A549 (cell line): ENCODE results near the gene C16orf78. TPM values are rescaled to one million over a fixed set of nuclear protein-coding genes. Genes with fewer than 3 reads are reported as not detected.

ENCODE experiments used
- ATAC-seq, 2 experiments: fragments of 200-7000 bp in 1 of 2; fragments of >200 bp in 1 of 2; cut with Nextera tagmentation in 1 of 2; cut with Tn5 transposase in 1 of 2; 3 replicates each; pipeline versions ENCODE4 v1.8.0 to v1.9.1; 2018 to 2020; ENCODE audit warnings: mild to moderate bottlenecking in 1 of 2, moderate library complexity in 1 of 2
- CTCF ChIA-PET: fragments of 300-600 bp; sonication (Branson Sonifier 250); formaldehyde crosslinking; extraction: SDS; loops from one replicate; lab custom pipeline; 2021; ENCODE audit warnings: antibody characterized with exemption, inconsistent platforms; lab: Yijun Ruan, JAX
- POLR2A ChIA-PET: fragments of 350-600 bp; formaldehyde crosslinking; extraction: SDS; loops from one replicate; lab custom pipeline; 2021; ENCODE audit warnings: antibody characterized with exemption, inconsistent platforms; lab: Yijun Ruan, JAX
- DNase-seq, 2 experiments: peaks; one replicate each; pipeline versions ENCODE4 v3.0.0 to v3.0.0-alpha.2; 2011 to 2016; ENCODE audit warnings: low read depth in 1 of 2, low spot score in 1 of 2
- FAIRE-seq: peaks from 2 replicates; lab custom pipeline; 2011; peaks lifted over from hg19 to GRCh38; lab: Jason Lieb, UNC
- H3K27ac ChIP-seq, 2 experiments: fragments of >200 bp; sonication (Bioruptor Twin); formaldehyde crosslinking; 3 replicates each; pipeline ENCODE4 v1.5.1; 2016 to 2017
- H3K4me1 ChIP-seq: fragments of >200 bp; sonication (Bioruptor Twin); formaldehyde crosslinking; 3 replicates; pipeline ENCODE4 v1.6.1; 2016
- H3K4me2 ChIP-seq: fragments of >200 bp; sonication (Bioruptor Twin); formaldehyde crosslinking; 3 replicates; pipeline ENCODE4 v1.6.1; 2016
- H3K4me3 ChIP-seq: fragments of >200 bp; sonication (Bioruptor Twin); formaldehyde crosslinking; 3 replicates; pipeline ENCODE4 v1.5.1; 2016
- H3K9me3 ChIP-seq: fragments of >200 bp; sonication (Bioruptor Twin); formaldehyde crosslinking; 3 replicates; pipeline ENCODE4 v1.6.1; 2016
- CBX2 ChIP-seq: fragments of 200-600 bp; sonication (generic); IDR thresholded peaks from 2 replicates; pipeline ENCODE4 v1.6.1; 2016; ENCODE audit warnings: low read depth, mild to moderate bottlenecking, borderline replicate concordance
- CHD2 ChIP-seq: fragments of 150-350 bp; IDR thresholded peaks from 2 replicates; pipeline ENCODE4 v1.6.1; 2014; ENCODE audit warnings: low read length; ENCODE audit not compliant: partially characterized antibody
- CTCF ChIP-seq: fragments of >200 bp; sonication (Bioruptor Twin); formaldehyde crosslinking; IDR thresholded peaks from 3 replicates; pipeline ENCODE4 v1.5.1; 2016
- E2F6 ChIP-seq: IDR thresholded peaks from 2 replicates; pipeline ENCODE4 v1.6.1; 2012; ENCODE audit warnings: low read depth, borderline replicate concordance
- EHMT2 ChIP-seq: fragments of 200-600 bp; sonication (generic); IDR thresholded peaks from 2 replicates; pipeline ENCODE4 v1.6.1; 2016; ENCODE audit warnings: antibody characterized with exemption, low read depth, mild to moderate bottlenecking, moderate library complexity
- ELK1 ChIP-seq: fragments of 150-350 bp; IDR thresholded peaks from 2 replicates; pipeline ENCODE4 v1.6.1; 2014; ENCODE audit warnings: low read depth, mild to moderate bottlenecking, low read length
- FOXS1 ChIP-seq: fragments of 250-450 bp; sonication (Bioruptor Pico); IDR thresholded peaks from 2 replicates; pipeline ENCODE4 v1.5.0; 2020; ENCODE audit warnings: mild to moderate bottlenecking, moderate library complexity
- HDAC2 ChIP-seq: fragments of 200-600 bp; sonication (generic); IDR thresholded peaks from 2 replicates; pipeline ENCODE4 v1.6.1; 2016
- HES2 ChIP-seq: fragments of >200 bp; sonication (Bioruptor Twin); formaldehyde crosslinking; IDR thresholded peaks from 2 replicates; pipeline ENCODE4 v1.6.1; 2016
- HOXB13 ChIP-seq: fragments of 250-450 bp; sonication (Bioruptor Pico); IDR thresholded peaks from 2 replicates; pipeline ENCODE4 v1.5.0; 2020; ENCODE audit warnings: low read depth, mild to moderate bottlenecking, moderate library complexity
- MYC ChIP-seq: IDR thresholded peaks from 2 replicates; pipeline ENCODE4 v1.6.1; 2012; ENCODE audit warnings: mild to moderate bottlenecking, inconsistent platforms, low read length, improper control_type of control experiment, borderline replicate concordance
- PBX3 ChIP-seq: IDR thresholded peaks from 2 replicates; pipeline ENCODE4 v1.6.1; 2012
- PHF8 ChIP-seq: fragments of 200-600 bp; sonication (generic); IDR thresholded peaks from 2 replicates; pipeline ENCODE4 v1.6.1; 2016; ENCODE audit warnings: low read depth, mild to moderate bottlenecking, antibody characterized with exemption, moderate library complexity, borderline replicate concordance
- POLR2AphosphoS2 ChIP-seq: conservative IDR thresholded peaks from 2 replicates; pipeline ENCODE4 v1.6.1; 2012; ENCODE audit warnings: low read length, improper control_type of control experiment, inconsistent platforms
- RCOR1 ChIP-seq: fragments of 150-350 bp; IDR thresholded peaks from 2 replicates; pipeline ENCODE4 v1.6.1; 2014; ENCODE audit warnings: antibody characterized with exemption, low read length, low read depth
- RNF2 ChIP-seq: fragments of 200-600 bp; sonication (generic); IDR thresholded peaks from 2 replicates; pipeline ENCODE4 v1.6.1; 2016; ENCODE audit warnings: low read depth, mild to moderate bottlenecking, antibody characterized with exemption, moderate library complexity, borderline replicate concordance
- TP53 ChIP-seq: fragments of 250-450 bp; sonication (Bioruptor Pico); IDR thresholded peaks from 2 replicates; pipeline ENCODE4 v1.5.0; 2021; ENCODE audit warnings: mild to moderate bottlenecking, moderate library complexity
- ZC3H11A ChIP-seq: fragments of 450-650 bp; IDR thresholded peaks from 2 replicates; pipeline ENCODE4 v1.6.1; 2014; ENCODE audit warnings: antibody characterized with exemption, mild to moderate bottlenecking
- ZFP36 ChIP-seq: fragments of 450-650 bp; IDR thresholded peaks from 2 replicates; pipeline ENCODE4 v1.6.1; 2014; ENCODE audit warnings: borderline replicate concordance; ENCODE audit not compliant: partially characterized antibody
- ZNF302 ChIP-seq: fragments of 250-450 bp; sonication (Bioruptor Pico); IDR thresholded peaks from 2 replicates; pipeline ENCODE4 v1.9.0; 2021; ENCODE audit warnings: inconsistent platforms, mild to moderate bottlenecking, moderate library complexity
- WGBS: methylation state at CpG from one replicate; pipeline ENCODE4 v1.1.6; 2017; ENCODE audit errors: missing lambda C conversion rate; 5-methylcytosine and 5-hydroxymethylcytosine counted together
- polyA plus RNA-seq, 4 experiments: library from polyadenylated mRNA; depleted of rRNA in 3 of 4; stranded (reverse); fragments of >200 nt; fragmentation: RNase III in 1 of 4; extraction: RNeasy Plus Mini Kit Qiagen cat#74134 plus additional on column Dnase treatment in 1 of 4; gene quantifications; 2 replicates in 3 of 4; 3 replicates in 1 of 4; pipeline ENCODE4 v1.2.3, GENCODE V29; 2011 to 2017

C16orf78 gene
- polyA plus RNA-seq, 2 of the 4 experiments (the other 2 are of a cell fraction): not detected

GRCh38 chr16:49362230-49362629 is 11.4 kb upstream of the C16orf78 start:
- FAIRE-seq: no peak
- H3K27ac ChIP-seq: no peak overlapping the region
- WGBS: 0% methylated on average over 3 of the region's 3 CpGs
- no peak overlapping the region for H3K4me3 ChIP-seq
- no peak for ATAC-seq
- no peaks in the 10 kb centered on the region for H3K9me3 ChIP-seq
- TF ChIP-seq RNF2: no peak
- no peak for TF ChIP-seq POLR2AphosphoS2
- TF ChIP-seq E2F6: no peak
- no peak for TF ChIP-seq CHD2
- no peak for TF ChIP-seq FOXS1
- ChIA-PET POLR2A (no interaction called here), CTCF (no interaction called here)
- DNase-seq: no peak
- H3K4me2 ChIP-seq: no peak overlapping the region
- no peaks in the 10 kb centered on the region for H3K4me1 ChIP-seq

GRCh38 chr16:49365711-49366509 is 7.7 kb upstream of the C16orf78 start:
- CTCF ChIA-PET: interaction anchor here (0.8 to 1.6 kb wide), 2 partner anchors 15 to 16 kb away, joined by 3 to 4 read pairs; no protein-coding TSS in a partner anchor
- no peak overlapping the region for H3K4me3 ChIP-seq
- no peak for ATAC-seq
- H3K4me1 ChIP-seq: no peaks in the 10 kb centered on the region
- no peak overlapping the region for H3K27ac ChIP-seq
- no peak overlapping the region for H3K4me2 ChIP-seq
- TF ChIP-seq HOXB13 (no peak), HDAC2 (no peak), MYC (no peak), PBX3 (no peak), CTCF (no peak), ZC3H11A (no peak), TP53 (CRISPR knock-in tag) (no peak), ZFP36 (no peak), RCOR1 (no peak)
- TF ChIP-seq, all 56 proteins: peak for 0
- no peaks in the 10 kb centered on the region for H3K9me3 ChIP-seq
- WGBS: 42% methylated on average over 4 of the region's 4 CpGs
- DNase-seq (no peak), FAIRE-seq (no peak)
- POLR2A ChIA-PET: no interaction called here

- ATAC-seq (no peak), DNase-seq (no peak), FAIRE-seq (no peak)
- under 1% methylated on average over 3 of the region's 3 CpGs for WGBS
- CTCF ChIA-PET: no interaction called here
- POLR2A ChIA-PET: no interaction called here
- TF ChIP-seq ZNF302 (CRISPR knock-in tag) (no peak), EHMT2 (no peak), CBX2 (no peak), RCOR1 (no peak), HES2 (no peak), ELK1 (no peak), PHF8 (no peak)
- no peaks in the 10 kb centered on the region for H3K9me3 ChIP-seq
- no peaks in the 10 kb centered on the region for H3K4me1 ChIP-seq
- no peak overlapping the region for H3K4me2 ChIP-seq
- H3K4me3 ChIP-seq: no peak overlapping the region
- no peak overlapping the region for H3K27ac ChIP-seq
Observed at GRCh38 chr16:49366669-49367068, 6.9 kb upstream of the C16orf78 start.
